IgD-negative memory B cell (primary cell): ENCODE measurements around the gene RSPH6A. TPM values are rescaled to one million over a fixed set of nuclear protein-coding genes. Genes with fewer than 3 reads are reported as not detected.

Experiments used
- H3K27ac Mint-ChIP-seq, 3 donors: one replicate each; pipeline ENCODE4 v1.8.0; 2020 to 2022; ENCODE audit warnings: mild to moderate bottlenecking in 3 of 3, mixed read lengths in 3 of 3, moderate library complexity in 1 of 3
- H3K27me3 Mint-ChIP-seq: one replicate; pipeline ENCODE4 v1.8.0; 2021; ENCODE audit warnings: mixed read lengths
- H3K36me3 Mint-ChIP-seq: one replicate; pipeline ENCODE4 v1.8.0; 2020; ENCODE audit warnings: mild to moderate bottlenecking, mixed read lengths
- H3K4me1 Mint-ChIP-seq, 3 donors: one replicate each; pipeline ENCODE4 v1.8.0; 2020 to 2022; ENCODE audit warnings: mixed read lengths in 3 of 3, mild to moderate bottlenecking in 1 of 3
- H3K4me3 Mint-ChIP-seq, 4 donors: one replicate each; pipeline ENCODE4 v1.8.0; 2020 to 2022; ENCODE audit warnings: mild to moderate bottlenecking in 4 of 4, mixed read lengths in 4 of 4, moderate library complexity in 3 of 4
- H3K9me3 Mint-ChIP-seq, 3 donors: one replicate each; pipeline ENCODE4 v1.8.0; 2020 to 2021; ENCODE audit warnings: mixed read lengths in 3 of 3, mild to moderate bottlenecking in 1 of 3
- polyA plus RNA-seq: library from polyadenylated mRNA; unstranded; fragments of 300-500 nt; fragmentation: Illumina TruSeq; gene quantifications from one replicate; pipeline ENCODE4 v1.2.3, GENCODE V29; 2021

The RSPH6A gene
- polyA plus RNA-seq, 1 donor from 2014 or later = not detected

DNA sequence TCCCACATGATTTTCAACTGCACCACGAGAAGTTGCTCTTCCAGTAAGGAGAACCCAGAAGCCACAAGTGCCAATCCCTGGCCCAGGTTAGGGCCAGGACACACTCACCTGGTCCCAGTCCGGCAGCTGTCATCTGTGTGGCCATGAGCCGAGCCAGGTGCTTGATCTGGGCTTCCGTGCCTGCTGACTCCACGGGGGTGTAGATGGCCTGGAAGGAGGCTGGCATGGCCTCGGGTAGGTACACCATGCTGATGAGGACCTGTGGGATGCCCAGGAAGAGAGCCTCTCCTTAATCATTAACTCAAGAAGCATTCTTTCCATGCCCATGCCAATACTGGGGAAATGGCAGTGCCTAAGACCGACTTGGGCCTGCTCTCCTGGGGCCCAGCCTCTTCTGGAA lies 19.9 kb upstream of the RSPH6A start:
- Mint-ChIP-seq H3K27ac (no peak overlapping the region), H3K9me3 (no peaks in the 10 kb centered on the region), H3K4me3 (no peak overlapping the region), H3K27me3 (no peaks in the 10 kb centered on the region), H3K36me3 (peaks cover 8% of the 10 kb centered on the region), H3K4me1 (no peaks in the 10 kb centered on the region)

GRCh38 chr19:45828945-45829344 lies 13.8 kb upstream of the RSPH6A start:
- Mint-ChIP-seq H3K27me3 (no peaks in the 10 kb centered on the region), H3K4me1 (peaks cover 0 to 3% (median 0%) of the 10 kb centered on the region in 3 donors), H3K9me3 (no peaks in the 10 kb centered on the region), H3K27ac (peak overlapping the region in 1 of 3 donors; percentile 19), H3K4me3 (no peak overlapping the region), H3K36me3 (no peaks in the 10 kb centered on the region)

DNA sequence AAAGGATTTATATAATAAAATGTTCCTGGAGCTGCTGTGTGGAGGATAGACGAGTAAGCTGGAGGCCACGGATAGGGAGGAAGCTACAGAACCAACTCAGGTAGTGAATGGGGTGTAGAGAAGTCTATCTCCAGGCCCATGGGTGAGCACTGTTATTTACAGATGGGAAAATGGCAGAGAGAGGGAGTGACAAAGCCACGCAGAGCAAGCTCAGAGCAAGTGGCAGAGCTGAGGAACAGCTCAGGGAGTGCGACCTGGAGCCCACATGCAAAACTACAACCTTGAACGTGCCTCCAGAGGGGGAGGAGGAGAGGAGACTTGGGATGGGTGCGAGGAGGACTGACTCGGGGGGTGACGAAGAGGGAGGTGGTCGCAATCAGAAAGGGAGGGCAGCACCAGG lies 13.4 kb upstream of the RSPH6A start:
- Mint-ChIP-seq H3K27ac (no peak overlapping the region), H3K4me3 (no peak overlapping the region), H3K9me3 (no peaks in the 10 kb centered on the region), H3K4me1 (peaks cover 0 to 3% (median 0%) of the 10 kb centered on the region in 3 donors), H3K27me3 (no peaks in the 10 kb centered on the region), H3K36me3 (no peaks in the 10 kb centered on the region)

DNA sequence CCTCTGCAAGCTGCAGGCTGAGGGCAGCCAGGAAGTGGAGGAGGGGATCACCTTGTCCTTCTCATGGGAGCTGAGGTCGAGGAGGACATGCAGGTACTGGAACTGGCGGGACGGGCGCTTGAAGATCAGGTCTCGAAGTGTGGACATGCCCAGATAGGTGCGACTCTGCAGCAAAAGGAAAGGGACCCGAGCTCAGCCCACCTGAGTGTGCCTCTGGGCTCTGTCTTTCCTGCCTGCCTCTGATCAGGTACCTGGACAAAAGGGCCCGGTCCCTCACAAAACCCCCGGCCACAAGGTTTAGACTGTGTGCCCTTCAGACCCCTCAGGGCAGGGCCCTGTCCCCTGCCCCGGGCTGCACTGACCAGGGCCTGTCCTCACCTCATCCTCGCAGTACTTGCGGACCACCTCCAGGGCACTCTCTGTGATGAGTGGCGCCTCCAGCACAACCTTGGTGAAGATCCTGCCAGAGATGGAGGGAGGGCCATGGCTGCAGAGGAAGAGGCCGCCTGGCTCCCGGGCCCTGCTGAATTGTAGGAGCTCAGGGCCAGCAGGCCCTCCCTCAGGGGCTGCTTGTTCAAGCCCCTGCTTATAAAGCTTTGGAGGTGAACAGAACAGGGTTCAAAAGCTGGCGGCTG lies 12.5 kb upstream of the RSPH6A start:
- H3K4me1 Mint-ChIP-seq = peaks cover 0 to 3% (median 0%) of the 10 kb centered on the region in 3 donors
- H3K27ac Mint-ChIP-seq = no peak overlapping the region
- peak overlapping the region in 1 of 4 donors; percentile 13 for H3K4me3 Mint-ChIP-seq
- H3K27me3 Mint-ChIP-seq = no peaks in the 10 kb centered on the region
- no peaks in the 10 kb centered on the region for H3K36me3 Mint-ChIP-seq
- H3K9me3 Mint-ChIP-seq = no peaks in the 10 kb centered on the region

- H3K27me3 Mint-ChIP-seq = no peaks in the 10 kb centered on the region
- H3K9me3 Mint-ChIP-seq = no peaks in the 10 kb centered on the region
- H3K27ac Mint-ChIP-seq = no peak overlapping the region
- no peak overlapping the region for H3K4me3 Mint-ChIP-seq
- H3K4me1 Mint-ChIP-seq = peaks cover 0 to 3% (median 0%) of the 10 kb centered on the region in 3 donors
- H3K36me3 Mint-ChIP-seq = no peaks in the 10 kb centered on the region
Measured at GRCh38 chr19:45826934-45827333, 11.8 kb upstream of the RSPH6A start.

- no peaks in the 10 kb centered on the region for H3K36me3 Mint-ChIP-seq
- peaks cover 0 to 3% (median 0%) of the 10 kb centered on the region in 3 donors for H3K4me1 Mint-ChIP-seq
- no peaks in the 10 kb centered on the region for H3K27me3 Mint-ChIP-seq
- peak overlapping the region in 1 of 3 donors; percentile 80 for H3K27ac Mint-ChIP-seq
- no peaks in the 10 kb centered on the region for H3K9me3 Mint-ChIP-seq
- no peak overlapping the region for H3K4me3 Mint-ChIP-seq
Measured at GRCh38 chr19:45825917-45826893, 11.1 kb upstream of the RSPH6A start.

- Mint-ChIP-seq H3K9me3 (no peaks in the 10 kb centered on the region), H3K36me3 (no peaks in the 10 kb centered on the region), H3K4me3 (no peak overlapping the region), H3K27ac (no peak overlapping the region), H3K4me1 (peaks cover 0 to 3% (median 0%) of the 10 kb centered on the region in 3 donors), H3K27me3 (no peaks in the 10 kb centered on the region)
Measured at GRCh38 chr19:45825263-45825605, 10.1 kb upstream of the RSPH6A start.

GRCh38 chr19:45824531-45825262 lies 9.6 kb upstream of the RSPH6A start:
- no peaks in the 10 kb centered on the region for H3K9me3 Mint-ChIP-seq
- H3K27ac Mint-ChIP-seq = peak overlapping the region in 1 of 3 donors; percentile 50
- peaks cover 0 to 2% (median 0%) of the 10 kb centered on the region in 3 donors for H3K4me1 Mint-ChIP-seq
- no peaks in the 10 kb centered on the region for H3K36me3 Mint-ChIP-seq
- H3K27me3 Mint-ChIP-seq = no peaks in the 10 kb centered on the region
- H3K4me3 Mint-ChIP-seq = peak overlapping the region in 1 of 4 donors; percentile 37

- H3K27me3 Mint-ChIP-seq = no peaks in the 10 kb centered on the region
- no peaks in the 10 kb centered on the region for H3K9me3 Mint-ChIP-seq
- no peak overlapping the region for H3K27ac Mint-ChIP-seq
- peaks cover 0 to 2% (median 0%) of the 10 kb centered on the region in 3 donors for H3K4me1 Mint-ChIP-seq
- peak overlapping the region in 1 of 4 donors; percentile 37 for H3K4me3 Mint-ChIP-seq
- no peaks in the 10 kb centered on the region for H3K36me3 Mint-ChIP-seq
Measured at GRCh38 chr19:45824041-45824471, 8.9 kb upstream of the RSPH6A start.

DNA sequence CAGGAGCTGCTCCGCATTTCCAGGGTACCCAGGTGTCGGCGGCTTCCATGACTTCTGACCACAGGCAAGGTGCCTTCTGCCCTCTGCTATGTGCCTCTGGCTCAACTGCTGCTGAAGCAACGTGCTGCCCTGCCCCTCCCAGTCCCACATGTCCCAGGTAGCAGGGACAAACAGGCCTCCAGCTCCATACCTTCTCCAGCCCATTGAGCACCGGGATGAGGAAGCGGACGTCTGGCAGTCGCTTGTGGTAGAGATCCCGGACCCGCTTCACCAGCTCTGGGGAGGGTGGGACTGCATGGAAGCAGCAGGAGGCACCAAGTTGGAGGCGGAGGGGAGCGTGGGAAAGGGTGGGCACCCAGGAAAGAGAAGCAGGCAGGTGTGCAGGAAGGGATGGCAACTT lies 8.1 kb upstream of the RSPH6A start:
- no peaks in the 10 kb centered on the region for H3K36me3 Mint-ChIP-seq
- H3K9me3 Mint-ChIP-seq = no peaks in the 10 kb centered on the region
- no peak overlapping the region for H3K4me3 Mint-ChIP-seq
- H3K27me3 Mint-ChIP-seq = no peaks in the 10 kb centered on the region
- H3K4me1 Mint-ChIP-seq = peaks cover 0 to 2% (median 0%) of the 10 kb centered on the region in 3 donors
- H3K27ac Mint-ChIP-seq = peak overlapping the region in 1 of 3 donors; percentile 57

DNA sequence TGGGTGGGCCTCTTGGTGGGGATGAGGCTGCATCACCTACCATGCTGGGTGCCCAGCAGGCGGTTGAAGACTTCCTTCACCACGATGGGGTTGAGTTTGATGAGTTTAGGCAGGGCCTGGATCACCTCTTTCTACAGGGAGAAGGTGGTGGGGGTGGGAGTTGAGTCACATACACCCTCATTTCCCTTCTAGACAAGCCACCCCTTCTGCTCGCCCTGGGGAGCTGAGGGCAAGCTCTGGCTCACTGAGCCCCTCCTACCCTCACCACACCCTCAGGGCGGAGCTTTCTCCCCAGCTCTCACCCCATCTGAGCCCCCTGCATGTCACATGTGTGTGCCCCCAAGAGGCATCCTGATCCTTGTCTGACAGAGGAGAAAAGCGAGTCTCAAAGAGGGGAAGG lies 7.6 kb upstream of the RSPH6A start:
- Mint-ChIP-seq H3K9me3 (no peaks in the 10 kb centered on the region), H3K27ac (no peak overlapping the region), H3K4me1 (peaks cover 0 to 2% (median 0%) of the 10 kb centered on the region in 3 donors), H3K36me3 (no peaks in the 10 kb centered on the region), H3K4me3 (no peak overlapping the region), H3K27me3 (no peaks in the 10 kb centered on the region)

DNA sequence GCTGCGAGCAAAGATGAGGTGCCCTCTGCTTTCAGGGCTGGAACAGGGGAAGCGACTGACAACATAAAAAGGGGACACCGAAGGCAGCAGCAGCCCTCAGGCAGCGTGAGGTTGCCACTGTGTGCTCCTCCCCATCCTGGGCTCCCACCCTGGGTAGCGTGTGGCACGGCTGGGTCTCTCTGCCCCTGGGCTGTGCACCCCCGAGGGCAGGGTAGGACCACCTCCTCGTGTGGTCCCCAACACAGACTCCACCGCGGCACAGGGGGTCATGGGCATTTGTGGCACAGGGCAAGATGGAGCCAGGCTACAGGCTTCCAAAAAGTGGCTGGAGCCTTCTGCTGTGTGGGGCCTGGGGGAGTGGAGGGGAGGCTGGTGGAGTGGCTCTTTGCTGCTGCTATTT lies 6.5 kb upstream of the RSPH6A start:
- H3K4me1 Mint-ChIP-seq = peaks cover 3 to 8% (median 5%) of the 10 kb centered on the region in 3 donors
- H3K9me3 Mint-ChIP-seq = no peaks in the 10 kb centered on the region
- no peaks in the 10 kb centered on the region for H3K27me3 Mint-ChIP-seq
- H3K4me3 Mint-ChIP-seq = no peak overlapping the region
- no peak overlapping the region for H3K27ac Mint-ChIP-seq
- H3K36me3 Mint-ChIP-seq = no peaks in the 10 kb centered on the region

- Mint-ChIP-seq H3K36me3 (no peaks in the 10 kb centered on the region), H3K27me3 (no peaks in the 10 kb centered on the region), H3K4me3 (no peak overlapping the region), H3K9me3 (no peaks in the 10 kb centered on the region), H3K27ac (no peak overlapping the region), H3K4me1 (peaks cover 3 to 8% (median 5%) of the 10 kb centered on the region in 3 donors)
Measured at GRCh38 chr19:45821103-45821521, 6.0 kb upstream of the RSPH6A start.

DNA sequence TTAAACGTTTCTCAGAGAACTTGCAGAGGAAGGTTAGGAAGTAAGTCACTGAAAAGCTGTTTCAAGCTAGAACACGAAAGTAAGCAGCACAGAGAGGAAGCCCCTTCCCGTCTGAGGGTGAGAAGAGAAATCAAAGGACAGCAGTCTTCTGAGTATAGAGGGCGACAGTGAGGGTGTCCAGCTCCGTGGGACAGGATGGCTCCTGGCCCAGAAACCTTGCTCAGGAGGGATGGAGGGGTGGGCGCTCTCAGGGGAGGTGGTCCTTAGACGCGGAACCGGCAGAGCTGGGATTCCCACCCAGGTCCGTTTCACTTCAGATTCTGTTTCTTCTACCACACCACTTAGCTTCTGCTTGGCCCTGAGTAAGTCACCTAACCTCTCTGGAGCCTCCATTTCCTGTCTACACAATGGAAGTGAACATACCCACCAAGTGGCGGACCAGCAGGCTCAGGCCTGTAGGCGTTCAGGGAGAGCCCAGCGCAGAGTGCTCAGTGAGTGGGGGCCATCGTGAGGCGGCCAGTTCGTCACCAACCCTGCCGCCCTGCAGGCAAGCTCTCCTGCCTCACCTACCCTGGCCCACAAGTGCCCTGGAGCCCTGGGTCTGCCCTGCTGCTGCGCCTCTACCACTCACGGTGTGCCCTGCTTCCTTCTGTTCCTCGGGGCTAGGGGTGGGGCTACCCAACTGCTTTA lies 5.5 kb upstream of the RSPH6A start:
- Mint-ChIP-seq H3K27ac (peak overlapping the region in 1 of 3 donors; percentile 64), H3K4me1 (peaks cover 3 to 8% (median 5%) of the 10 kb centered on the region in 3 donors)

More for the DNA sequence above, 5.5 kb upstream of the RSPH6A start:
- Mint-ChIP-seq H3K9me3 (no peaks in the 10 kb centered on the region), H3K4me3 (no peak overlapping the region), H3K36me3 (no peaks in the 10 kb centered on the region), H3K27me3 (no peaks in the 10 kb centered on the region)
